HCT116 (cell line): Measurements from ENCODE around the gene DDX54. TPM values are rescaled to one million over a fixed set of nuclear protein-coding genes. Genes with fewer than 3 reads are reported as not detected.

Experiments
- ATAC-seq: fragments of 200-7000 bp; cut with Tn5 transposase; 2 replicates; pipeline ENCODE4 v1.9.1; 2020; ENCODE audit warnings: mild to moderate bottlenecking, moderate library complexity
- BruUV-seq: library from RNA; stranded (reverse); fragments of 400-500 nt; replicated peaks from 2 replicates; lab custom pipeline; 2021; lab: Mats Ljungman, UMichigan
- CTCF ChIA-PET: fragments of 300-600 bp; sonication (Branson Sonifier 250); formaldehyde crosslinking; loops from one replicate; lab custom pipeline; 2021; ENCODE audit warnings: antibody characterized with exemption; lab: Charles Lee
- POLR2A ChIA-PET: fragments of 300-600, 350-600 bp; sonication (Branson Sonifier 250); formaldehyde crosslinking; loops from one replicate; lab custom pipeline; 2021; ENCODE audit warnings: antibody characterized with exemption; lab: Charles Lee
- RAD21 ChIA-PET, 2 experiments: fragments of 300-600 bp; sonication (Branson Sonifier 250); formaldehyde crosslinking; loops; one replicate each; lab custom pipeline; 2023; ENCODE audit warnings: low total read pairs in 2 of 2; ENCODE audit not compliant: uncharacterized antibody in 2 of 2, unreplicated experiment in 2 of 2, low non-redundant PET in 1 of 2; lab: Charles Lee
- DNase-seq: peaks from one replicate; pipeline ENCODE4 v3.0.0-alpha.2; 2010; ENCODE audit warnings: low read depth, low spot score
- H2AFZ ChIP-seq: fragments of 200-600 bp; shearing (Covaris generic), sonication (generic); 2 replicates; pipeline ENCODE4 v1.6.1; 2017; ENCODE audit warnings: low read depth, mixed run types, mixed read lengths, antibody characterized with exemption, low read length; ENCODE audit not compliant: poor library complexity, severe bottlenecking
- H3K27ac ChIP-seq: 2 replicates; pipeline ENCODE4 v1.5.1; 2012; ENCODE audit warnings: low read depth, low read length
- H3K27me3 ChIP-seq: fragments of 200-600 bp; sonication (generic); 2 replicates; pipeline ENCODE4 v1.6.1; 2016; ENCODE audit warnings: mixed run types, low read length, mixed read lengths; ENCODE audit not compliant: insufficient read depth
- H3K36me3 ChIP-seq, 2 experiments: fragments of 200-500 bp in 1 of 2; fragments of 200-600 bp in 1 of 2; sonication (Bioruptor generic) in 1 of 2; sonication (generic) in 1 of 2; 2 replicates each; pipeline versions ENCODE4 v1.5.1 to v1.6.1; 2014 to 2016; ENCODE audit warnings: low read length in 2 of 2, inconsistent platforms in 1 of 2, mixed read lengths in 1 of 2, mixed run types in 1 of 2; ENCODE audit not compliant: insufficient read depth in 2 of 2, control insufficient read depth in 1 of 2
- H3K4me1 ChIP-seq, 2 experiments: fragments of 200-600 bp in 1 of 2; sonication (generic) in 1 of 2; 2 replicates each; pipeline versions ENCODE4 v1.5.1 to v1.6.1; 2012 to 2017; ENCODE audit warnings: low read length in 2 of 2, inconsistent platforms in 1 of 2, mild to moderate bottlenecking in 1 of 2, mixed read lengths in 1 of 2, mixed run types in 1 of 2, moderate library complexity in 1 of 2; ENCODE audit not compliant: insufficient read depth in 2 of 2, control insufficient read depth in 1 of 2
- H3K4me2 ChIP-seq: fragments of 200-600 bp; sonication (generic); 2 replicates; pipeline ENCODE4 v1.6.1; 2017; ENCODE audit warnings: mixed run types, low read length, mixed read lengths
- H3K4me3 ChIP-seq, 2 experiments: fragments of 200-600 bp in 1 of 2; sonication (generic) in 1 of 2; replicated peaks in 1 of 2; 2 replicates each; pipeline ENCODE4 v1.5.1; 2011 to 2016; ENCODE audit warnings: low read length in 2 of 2, control low read depth in 1 of 2, low read depth in 1 of 2, mild to moderate bottlenecking in 1 of 2, mixed read lengths in 1 of 2, mixed run types in 1 of 2
- H3K79me2 ChIP-seq: fragments of 200-600 bp; sonication (generic); 2 replicates; pipeline ENCODE4 v1.6.1; 2017; ENCODE audit warnings: mild to moderate bottlenecking, mixed run types, low read length, moderate library complexity, mixed read lengths; ENCODE audit not compliant: insufficient read depth
- H3K9ac ChIP-seq: fragments of 200-600 bp; sonication (generic); 2 replicates; pipeline ENCODE4 v1.6.1; 2016; ENCODE audit warnings: low read length, mixed read lengths
- H3K9me2 ChIP-seq: fragments of 200-600 bp; sonication (generic), shearing (Covaris generic); 2 replicates; pipeline ENCODE4 v1.6.1; 2017; ENCODE audit warnings: mixed run types, mild to moderate bottlenecking, moderate library complexity; ENCODE audit not compliant: insufficient read depth
- H3K9me3 ChIP-seq, 2 experiments: fragments of 200-500 bp in 1 of 2; fragments of 200-600 bp in 1 of 2; sonication (Bioruptor generic) in 1 of 2; sonication (generic) in 1 of 2; 2 replicates each; pipeline ENCODE4 v1.6.1; 2014 to 2017; ENCODE audit warnings: low read length in 2 of 2, mixed read lengths in 2 of 2, inconsistent platforms in 1 of 2, low read depth in 1 of 2, mild to moderate bottlenecking in 1 of 2, mixed run types in 1 of 2, moderate library complexity in 1 of 2; ENCODE audit not compliant: control insufficient read depth in 1 of 2, insufficient read depth in 1 of 2
- H4K20me1 ChIP-seq: fragments of 200-600 bp; sonication (generic), shearing (Covaris generic); 2 replicates; pipeline ENCODE4 v1.6.1; 2017; ENCODE audit warnings: mixed run types, mild to moderate bottlenecking, moderate library complexity; ENCODE audit not compliant: insufficient read depth
- ATF3 ChIP-seq: IDR thresholded peaks from 2 replicates; pipeline ENCODE4 v1.6.1; 2012
- CEBPB ChIP-seq: IDR thresholded peaks from 2 replicates; pipeline ENCODE4 v1.6.1; 2012; ENCODE audit warnings: low read depth
- CTCF ChIP-seq, 3 experiments: fragments of 200-600 bp in 1 of 3; sonication (generic) in 1 of 3; IDR thresholded peaks in 2 of 3; conservative IDR thresholded peaks in 1 of 3; 2 replicates each; pipeline ENCODE4 v1.5.1; 2012 to 2017; ENCODE audit warnings: low read depth in 2 of 3, low read length in 2 of 3, antibody characterized with exemption in 1 of 3, borderline replicate concordance in 1 of 3, control low read depth in 1 of 3, mild to moderate bottlenecking in 1 of 3, mixed read lengths in 1 of 3, mixed run types in 1 of 3, moderate library complexity in 1 of 3; ENCODE audit not compliant: insufficient read depth in 1 of 3
- EGR1 ChIP-seq: IDR thresholded peaks from 2 replicates; pipeline ENCODE4 v1.6.1; 2012; ENCODE audit warnings: low read depth
- EZH2 ChIP-seq: fragments of 200-600 bp; sonication (generic); IDR thresholded peaks from 2 replicates; pipeline ENCODE4 v1.6.1; 2017; ENCODE audit warnings: antibody characterized with exemption, mixed run types
- EZH2phosphoT487 ChIP-seq: fragments of 200-600 bp; IDR thresholded peaks from 2 replicates; pipeline ENCODE4 v1.6.1; 2018; ENCODE audit warnings: antibody characterized with exemption, borderline replicate concordance
- FOSL1 ChIP-seq: IDR thresholded peaks from 2 replicates; pipeline ENCODE4 v1.6.1; 2012; ENCODE audit warnings: low read depth
- JUND ChIP-seq: IDR thresholded peaks from 2 replicates; pipeline ENCODE4 v1.6.1; 2012
- POLR2AphosphoS5 ChIP-seq: IDR thresholded peaks from 2 replicates; pipeline ENCODE4 v1.6.1; 2011; ENCODE audit warnings: mild to moderate bottlenecking, low read depth, low read length, moderate library complexity
- SIN3A ChIP-seq: IDR thresholded peaks from 2 replicates; pipeline ENCODE4 v1.6.1; 2012; ENCODE audit warnings: low read depth
- SP1 ChIP-seq: IDR thresholded peaks from 2 replicates; pipeline ENCODE4 v1.6.1; 2012; ENCODE audit warnings: low read depth
- TCF7L2 ChIP-seq: IDR thresholded peaks from 2 replicates; pipeline ENCODE4 v1.7.0; 2011; ENCODE audit warnings: borderline replicate concordance, inconsistent platforms; ENCODE audit not compliant: insufficient read depth, insufficient read length; ENCODE audit errors: extremely low read depth
- YY1 ChIP-seq: IDR thresholded peaks from 2 replicates; pipeline ENCODE4 v1.6.1; 2011; ENCODE audit warnings: low read length, low read depth, moderate library complexity, mild to moderate bottlenecking; ENCODE audit not compliant: insufficient replicate concordance; ENCODE audit errors: extremely low read depth
- ZBTB33 ChIP-seq: IDR thresholded peaks from 2 replicates; pipeline ENCODE4 v1.6.1; 2011; ENCODE audit warnings: mild to moderate bottlenecking, low read length, moderate library complexity; ENCODE audit not compliant: insufficient replicate concordance; ENCODE audit errors: extremely low read depth
- ZFX ChIP-seq: fragments of 450-650 bp; IDR thresholded peaks from 2 replicates; pipeline ENCODE4 v1.6.1; 2017
- intact Hi-C: fragments of 100-400 bp; cut with micrococcal nuclease; formaldehyde crosslinking; loops from 2 replicates; pipeline ENCODE4 v1.10.0; 2022
- total RNA-seq: library from RNA; stranded (reverse); gene quantifications from one replicate; pipeline ENCODE4 v1.2.1, GENCODE V29; 2021; ENCODE audit not compliant: unreplicated experiment

The DDX54 gene
- total RNA-seq, 1 experiment from 2014 or later: 110 TPM

GRCh38 chr12:113220593-113221180 is 35.4 kb upstream of the DDX54 start:
- no peaks in the 10 kb centered on the region for H3K36me3 ChIP-seq
- TF ChIP-seq ATF3 (no peak), SIN3A (peak; percentile 0; the same call in 1 of the 2 replicates), POLR2AphosphoS5 (peak; percentile 29; the same call in 1 of the 2 replicates)
- TF ChIP-seq, all 23 proteins: peak for 2
- no peaks in the 10 kb centered on the region for H3K9me2 ChIP-seq
- intact Hi-C loops: no loop called here
- no peaks in the 10 kb centered on the region for H4K20me1 ChIP-seq
- peak overlapping the region; percentile 17; the same call in 1 of the 2 replicates for H3K27ac ChIP-seq
- TSS peak; percentile 78 for BruUV-seq
- RAD21 ChIA-PET: no interaction called here
- H3K27me3 ChIP-seq: no peaks in the 10 kb centered on the region
- peaks cover 24% of the 10 kb centered on the region for H3K79me2 ChIP-seq
- H2AFZ ChIP-seq: no peak overlapping the region
- POLR2A ChIA-PET: interaction anchor here (1.0 to 1.9 kb wide), 8 partner anchors 12 to 227 kb away, joined by 3 to 7 read pairs (median 5); partner anchors contain the start of genes DDX54, RITA1 and SLC8B1
- peaks cover 20 to 42% of the 10 kb centered on the region in 2 experiments for H3K4me1 ChIP-seq
- H3K4me3 ChIP-seq: peak overlapping the region; percentile 64 to 73
- ATAC-seq (peak; percentile 7), DNase-seq (no peak)
- no peaks in the 10 kb centered on the region for H3K9me3 ChIP-seq
- H3K9ac ChIP-seq: peak overlapping the region; percentile 63
- H3K4me2 ChIP-seq: peak overlapping the region; percentile 75
- CTCF ChIA-PET: interaction anchor here (0.9 kb wide), 1 partner anchor 228 kb away, joined by 4 read pairs; no protein-coding TSS in a partner anchor

- CTCF ChIA-PET: no interaction called here
- no peak overlapping the region for H3K27ac ChIP-seq
- TF ChIP-seq ATF3: no peak
- no peak for TF ChIP-seq CEBPB
- TF ChIP-seq FOSL1: no peak
- no peak for TF ChIP-seq TCF7L2
- TF ChIP-seq EGR1: no peak
- TF ChIP-seq SIN3A: no peak
- no peak for TF ChIP-seq ZFX
- no peak for TF ChIP-seq SP1
- no peak for TF ChIP-seq EZH2
- no peak for TF ChIP-seq CTCF (IDR thresholded peaks at IDR 0.05 in 2 of 3, conservative IDR thresholded peaks at IDR 0.05 in 1 of 3; ENCODE audit: borderline replicate concordance in 1 of 3, insufficient read depth in 1 of 3, low read depth in 2 of 3, low read length in 2 of 3)
- TF ChIP-seq ZBTB33: no peak
- no peak for TF ChIP-seq EZH2phosphoT487
- no peak for TF ChIP-seq POLR2AphosphoS5
- TF ChIP-seq YY1: no peak
- no peak for TF ChIP-seq JUND
Observed at GRCh38 chr12:113216027-113216426, 30.7 kb upstream of the DDX54 start.

More at GRCh38 chr12:113216027-113216426, 30.7 kb upstream of the DDX54 start:
- ChIA-PET POLR2A (interaction anchor here (0.6 kb wide), 1 partner anchor 119 kb away, joined by 3 read pairs; no protein-coding TSS in a partner anchor), RAD21 (no interaction called here)
- Histone ChIP-seq H3K27me3 (no peaks in the 10 kb centered on the region), H3K4me3 (no peak overlapping the region), H3K4me2 (no peak overlapping the region), H3K9ac (no peak overlapping the region), H3K4me1 (peaks cover 29 to 46% of the 10 kb centered on the region in 2 experiments), H3K36me3 (no peaks in the 10 kb centered on the region), H3K9me2 (no peaks in the 10 kb centered on the region), H3K9me3 (no peaks in the 10 kb centered on the region), H4K20me1 (no peaks in the 10 kb centered on the region), H2AFZ (no peak overlapping the region), H3K79me2 (no peaks in the 10 kb centered on the region)
- BruUV-seq: no TSS peak
- intact Hi-C loops: no loop called here
- no peak for ATAC-seq
- no peak for DNase-seq
